Activated T-cell treated with anti-CD3 and anti-CD28 coated beads, Interleukin-2, amount 50 U/mL, for 24 hours (primary cell): Measurements from ENCODE around the gene RAF1.
"Not testable (repeated sequence)": the region's sequence is repeated elsewhere in the genome, so short reads cannot be mapped to it uniquely, and the experiment has no call there.

Source experiments
- DNase-seq: peaks from one replicate; pipeline ENCODE4 v3.0.0-alpha.2; 2020
- H3K27ac Mint-ChIP-seq: 2 replicates; pipeline ENCODE4 v1.8.0; 2020; ENCODE audit warnings: mild to moderate bottlenecking, mixed read lengths
- H3K27me3 Mint-ChIP-seq: 2 replicates; pipeline ENCODE4 v1.8.0; 2020; ENCODE audit warnings: mixed read lengths
- H3K36me3 Mint-ChIP-seq: 2 replicates; pipeline ENCODE4 v1.8.0; 2020; ENCODE audit warnings: low read depth, mixed read lengths
- H3K4me1 Mint-ChIP-seq: 2 replicates; pipeline ENCODE4 v1.8.0; 2020; ENCODE audit warnings: low read depth, mixed read lengths
- H3K4me3 Mint-ChIP-seq: 2 replicates; pipeline ENCODE4 v1.8.0; 2020; ENCODE audit warnings: mild to moderate bottlenecking, moderate library complexity, mixed read lengths
- H3K9me3 Mint-ChIP-seq: 2 replicates; pipeline ENCODE4 v1.8.0; 2020; ENCODE audit warnings: mixed read lengths

Gene RAF1

DNA sequence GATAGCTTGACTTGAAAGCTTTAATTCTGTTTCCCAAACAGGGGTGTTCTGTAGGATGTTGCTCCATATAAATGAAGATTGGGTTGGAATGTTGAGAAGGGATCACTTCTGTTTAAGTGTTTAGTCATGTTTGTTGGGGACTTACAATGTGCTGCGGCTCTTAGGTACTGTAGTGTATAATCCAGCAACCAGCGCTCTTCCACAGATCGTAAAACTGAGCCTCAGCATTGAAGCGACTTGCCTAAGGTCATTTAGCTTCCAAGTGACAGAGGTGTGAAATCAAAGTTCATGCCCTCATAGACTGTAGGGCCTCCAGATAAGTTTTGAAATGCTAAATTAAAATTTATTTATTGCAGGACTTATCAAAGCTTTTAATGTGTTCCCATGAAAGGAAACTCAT, 105.2 kb downstream of the RAF1 start:
- Mint-ChIP-seq H3K27me3 (peaks cover 20% of the 10 kb centered on the region), H3K4me3 (peak overlapping the region; percentile 95), H3K27ac (peak overlapping the region; percentile 95), H3K36me3 (peaks cover 13% of the 10 kb centered on the region), H3K4me1 (peaks cover 70% of the 10 kb centered on the region), H3K9me3 (no peaks in the 10 kb centered on the region)
- DNase-seq = no peak

DNA sequence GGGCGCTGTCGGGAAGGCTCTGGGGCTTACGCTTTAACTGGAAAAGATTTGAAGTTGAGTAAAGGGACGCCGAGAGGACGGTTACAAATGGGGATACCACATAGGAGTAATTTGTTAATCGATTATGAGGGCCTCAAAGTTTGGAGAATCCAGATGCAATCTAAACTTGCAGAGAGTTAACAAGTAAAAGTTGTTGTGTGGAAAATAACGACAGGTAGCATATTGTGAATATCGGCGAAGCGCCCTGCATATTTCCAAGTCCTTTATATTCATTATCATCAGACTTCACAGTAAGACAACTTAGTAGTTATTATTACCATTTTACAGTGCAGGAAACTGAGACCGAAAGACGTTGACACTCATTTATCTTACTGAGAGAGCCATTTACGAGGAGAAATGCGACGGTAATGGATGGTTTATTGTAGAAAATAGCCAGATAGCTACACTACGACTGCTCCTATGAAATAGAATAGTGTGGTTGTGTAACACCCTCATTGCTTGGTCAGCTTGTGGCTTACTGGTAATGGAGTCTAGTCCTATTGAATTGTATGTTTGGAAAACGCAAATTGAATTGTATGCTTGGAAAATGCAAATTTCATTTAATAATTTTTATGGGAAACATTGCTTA, 106.3 kb downstream of the RAF1 start:
- H3K27ac Mint-ChIP-seq = peak overlapping the region; percentile 95

DNA sequence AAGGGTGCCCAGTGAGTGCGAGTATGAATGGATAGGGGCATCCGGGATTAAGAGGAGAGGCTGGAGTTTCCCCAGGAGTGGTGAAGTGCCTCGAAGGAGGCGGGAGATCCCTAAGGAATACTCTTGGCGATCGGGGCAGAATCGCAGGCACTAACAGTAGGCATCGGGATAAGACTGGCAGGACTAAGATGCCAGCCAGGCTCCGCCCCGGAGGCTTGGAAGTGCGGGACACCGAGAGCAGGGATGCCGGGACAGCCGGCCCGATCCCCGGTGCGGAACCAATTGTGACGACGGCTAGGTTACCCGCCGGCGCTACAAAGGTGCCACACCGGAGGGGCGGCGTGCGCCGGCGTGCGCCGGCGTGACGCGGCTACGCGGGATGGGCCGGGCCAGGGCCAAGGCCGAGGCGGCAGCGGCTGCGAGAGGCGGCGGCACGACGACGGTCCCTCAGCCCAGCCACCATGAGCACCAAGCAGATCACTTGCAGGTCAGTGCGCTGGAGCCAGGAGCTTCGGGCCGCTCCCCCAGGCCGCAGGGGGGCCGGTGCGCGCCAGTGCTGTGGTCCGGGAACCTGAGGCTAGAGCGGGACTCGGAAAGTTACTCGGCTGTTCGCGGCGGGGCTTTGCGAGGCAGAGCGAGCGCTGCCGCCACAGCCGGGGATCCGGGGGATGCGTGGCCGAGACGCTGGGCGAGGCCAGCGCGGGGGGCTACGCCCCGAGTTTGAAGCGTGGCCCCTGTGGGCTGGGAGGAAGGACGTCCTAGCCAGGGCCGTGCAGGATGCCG, 107.0 kb downstream of the RAF1 start, which contains the start of gene MKRN2:
TSS of gene MKRN2 (plus strand) at position 398 of the 783 bp plus-strand sequence. CDS start at position 462, 64 bp downstream.
- Mint-ChIP-seq H3K27me3 (peaks cover 29% of the 10 kb centered on the region), H3K27ac (peak within 1 kb of the TSS; percentile 95), H3K4me3 (peak within 1 kb of the TSS; percentile 95), H3K36me3 (peaks cover 9% of the 10 kb centered on the region), H3K9me3 (no peaks in the 10 kb centered on the region), H3K4me1 (peaks cover 60% of the 10 kb centered on the region)
- DNase-seq = peak; percentile 94

More for the DNA sequence above, 106.3 kb downstream of the RAF1 start:
- Mint-ChIP-seq H3K9me3 (no peaks in the 10 kb centered on the region), H3K4me3 (peak overlapping the region; percentile 95), H3K4me1 (peaks cover 67% of the 10 kb centered on the region), H3K27me3 (peaks cover 29% of the 10 kb centered on the region), H3K36me3 (peaks cover 9% of the 10 kb centered on the region)
- no peak for DNase-seq

DNA sequence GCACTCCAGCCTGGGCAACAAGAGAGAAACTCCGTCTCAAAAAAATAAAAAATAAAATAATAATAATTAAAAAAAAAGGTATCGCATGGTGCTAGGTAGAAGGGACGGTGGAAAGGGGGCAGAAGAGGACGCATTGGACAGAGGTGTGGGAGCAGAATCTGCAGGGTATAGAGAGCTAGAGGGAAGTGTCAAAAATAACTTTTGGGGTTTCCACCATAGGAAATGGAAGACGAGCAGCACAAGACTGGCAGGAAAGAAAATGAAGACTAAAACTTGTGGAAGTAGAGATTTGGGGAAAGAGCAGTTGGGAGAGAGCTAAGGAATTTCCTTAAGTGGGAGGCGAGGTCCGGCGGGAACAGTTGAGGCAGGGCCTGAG, 107.6 kb downstream of the RAF1 start:
- H3K9me3 Mint-ChIP-seq = no peaks in the 10 kb centered on the region
- peaks cover 54% of the 10 kb centered on the region for H3K4me1 Mint-ChIP-seq
- H3K27me3 Mint-ChIP-seq = peaks cover 29% of the 10 kb centered on the region
- H3K36me3 Mint-ChIP-seq = peaks cover 9% of the 10 kb centered on the region
- DNase-seq = no peak
- peak overlapping the region; percentile 95 for H3K4me3 Mint-ChIP-seq
- peak overlapping the region; percentile 95 for H3K27ac Mint-ChIP-seq

DNA sequence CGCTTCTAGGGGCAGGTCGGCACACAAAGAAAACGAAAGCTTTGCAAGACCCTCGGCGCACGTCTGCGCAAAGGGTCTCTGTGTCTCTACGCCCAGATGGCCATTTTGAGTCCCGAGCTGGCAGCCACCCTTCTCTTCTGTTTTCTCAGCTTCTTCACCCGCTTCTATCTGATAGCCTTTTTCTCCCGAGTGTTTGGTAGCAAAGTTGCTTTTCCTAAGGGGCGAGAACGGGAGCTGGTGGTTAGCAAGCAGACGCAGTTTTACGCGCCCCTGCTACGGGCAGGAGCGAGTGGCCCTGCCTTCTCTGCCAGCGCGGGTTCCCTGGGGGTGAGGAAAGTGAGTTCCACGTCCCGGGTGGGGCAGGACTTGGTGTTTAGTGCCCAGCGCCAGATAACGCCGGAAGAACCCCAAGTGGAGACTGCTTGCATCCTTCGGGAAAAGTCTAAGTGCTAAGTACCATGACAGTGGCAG, 110.0 kb downstream of the RAF1 start:
- Mint-ChIP-seq H3K36me3 (peaks cover 9% of the 10 kb centered on the region), H3K4me3 (peak overlapping the region; percentile 86), H3K27me3 (peaks cover 36% of the 10 kb centered on the region), H3K9me3 (no peaks in the 10 kb centered on the region), H3K4me1 (peaks cover 30% of the 10 kb centered on the region), H3K27ac (no peak overlapping the region)
- peak; percentile 51 for DNase-seq

DNA sequence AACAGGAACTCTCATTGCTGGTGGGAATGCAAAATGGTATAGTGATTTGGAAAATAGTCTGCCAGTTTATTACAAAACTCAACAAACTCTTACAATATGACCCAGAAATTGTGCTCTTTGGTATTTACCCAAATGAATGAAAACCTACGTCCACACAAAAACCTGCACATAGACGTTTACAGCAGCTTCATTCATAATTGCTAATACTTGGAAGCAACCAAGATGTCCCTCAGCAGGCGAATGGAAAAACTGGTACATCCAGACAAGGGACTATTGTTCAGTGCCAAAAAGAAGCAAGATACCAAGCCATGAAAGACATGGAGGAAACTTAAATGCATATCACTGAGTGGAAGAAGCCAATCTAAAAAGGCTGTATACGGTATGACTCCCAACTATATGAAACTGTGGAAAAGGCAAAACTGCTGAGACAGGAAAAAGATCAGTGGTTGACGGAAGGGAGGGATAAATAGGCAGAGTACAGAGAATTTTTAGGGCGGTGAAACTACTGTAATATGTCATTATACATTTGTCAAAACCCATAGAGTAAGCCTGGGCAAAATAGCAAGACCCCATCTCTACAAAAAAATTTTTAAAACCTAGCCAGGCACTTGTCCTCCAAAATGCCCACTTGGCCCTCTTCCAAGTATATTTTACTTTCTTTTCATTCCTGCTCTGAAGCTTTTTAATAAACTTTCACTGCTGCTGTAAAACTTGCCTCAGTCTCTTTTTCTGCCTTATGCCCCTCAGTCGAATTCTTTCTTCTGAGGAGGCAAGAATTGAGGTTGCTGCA, 113.8 kb downstream of the RAF1 start:
- Mint-ChIP-seq H3K4me3 (no peak overlapping the region), H3K4me1 (peaks cover 8% of the 10 kb centered on the region), H3K27ac (no peak overlapping the region)

DNA sequence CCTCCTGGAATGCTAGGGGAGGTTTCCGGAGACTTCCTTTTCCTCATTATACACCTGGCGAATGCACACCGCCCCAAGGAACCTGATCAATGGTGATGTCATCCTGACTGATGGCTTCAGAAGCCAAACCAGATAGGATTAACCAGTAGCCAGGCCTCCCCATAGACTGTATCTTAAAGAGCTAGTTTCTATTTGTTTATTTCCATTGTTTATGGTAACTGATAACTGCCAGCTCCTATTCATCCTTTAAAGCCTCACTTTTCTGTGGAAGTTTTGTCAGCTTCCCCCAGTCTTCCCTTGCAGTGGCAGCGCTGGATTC, 118.5 kb downstream of the RAF1 start, which contains the start of gene MKRN2OS:
TSS of gene MKRN2OS (minus strand) at position 27 of the 319 bp plus-strand sequence. CDS start 35 bp downstream, outside the sequence.
- no peak within 1 kb of the TSS for H3K4me3 Mint-ChIP-seq
- H3K4me1 Mint-ChIP-seq = peaks cover 2% of the 10 kb centered on the region
- H3K27ac Mint-ChIP-seq = no peak within 1 kb of the TSS
- no peaks in the 10 kb centered on the region for H3K9me3 Mint-ChIP-seq
- H3K27me3 Mint-ChIP-seq = peaks cover 2% of the 10 kb centered on the region
- H3K36me3 Mint-ChIP-seq = peaks cover 19% of the 10 kb centered on the region
- no peak for DNase-seq

More for the DNA sequence above, 113.8 kb downstream of the RAF1 start:
- H3K9me3 Mint-ChIP-seq = no peaks in the 10 kb centered on the region
- no peak for DNase-seq
- no peaks in the 10 kb centered on the region for H3K36me3 Mint-ChIP-seq
- H3K27me3 Mint-ChIP-seq = peaks cover 28% of the 10 kb centered on the region

DNA sequence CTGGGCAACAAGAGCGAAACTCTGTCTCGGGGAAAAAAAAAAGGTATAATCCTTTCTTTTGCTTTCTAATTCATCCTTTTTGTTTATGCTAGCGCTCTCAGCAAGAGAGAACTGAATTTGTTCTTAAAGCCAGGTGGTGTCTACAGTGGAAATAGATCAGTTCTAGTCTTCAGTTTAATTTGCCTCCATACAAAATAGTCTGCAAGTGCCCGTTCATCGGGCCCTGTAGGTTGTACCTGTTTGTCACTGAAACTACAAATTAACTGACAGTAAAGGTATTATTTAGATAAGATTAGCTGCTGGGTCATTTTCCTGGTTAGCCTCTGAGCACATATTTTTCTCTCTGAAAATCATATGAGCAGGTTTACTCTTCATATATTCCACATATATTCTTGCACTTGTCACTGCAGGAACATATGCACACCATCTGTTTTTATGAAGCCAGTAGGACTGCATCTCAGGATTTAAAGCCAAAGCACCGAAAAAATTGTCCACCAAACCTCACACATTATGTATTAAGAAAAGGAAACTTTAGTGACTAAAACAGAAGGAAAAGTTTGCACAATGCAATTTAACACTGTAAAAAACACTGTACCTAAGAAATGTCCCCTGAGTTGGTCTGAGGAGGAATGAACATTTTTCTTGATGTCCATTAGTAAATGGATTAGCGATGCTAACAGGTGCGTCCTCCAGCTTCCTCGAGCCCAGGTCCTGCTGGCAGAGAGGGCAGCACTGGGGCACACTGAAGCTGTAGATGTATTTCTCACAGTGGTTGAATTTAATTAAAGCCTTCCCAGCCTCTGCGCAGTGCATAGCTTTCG, 119.1 kb downstream of the RAF1 start:
- Mint-ChIP-seq H3K27ac (no peak overlapping the region), H3K36me3 (peaks cover 23% of the 10 kb centered on the region), H3K4me3 (no peak overlapping the region), H3K27me3 (no peaks in the 10 kb centered on the region), H3K4me1 (peaks cover 2% of the 10 kb centered on the region), H3K9me3 (no peaks in the 10 kb centered on the region)
- DNase-seq = no peak

DNA sequence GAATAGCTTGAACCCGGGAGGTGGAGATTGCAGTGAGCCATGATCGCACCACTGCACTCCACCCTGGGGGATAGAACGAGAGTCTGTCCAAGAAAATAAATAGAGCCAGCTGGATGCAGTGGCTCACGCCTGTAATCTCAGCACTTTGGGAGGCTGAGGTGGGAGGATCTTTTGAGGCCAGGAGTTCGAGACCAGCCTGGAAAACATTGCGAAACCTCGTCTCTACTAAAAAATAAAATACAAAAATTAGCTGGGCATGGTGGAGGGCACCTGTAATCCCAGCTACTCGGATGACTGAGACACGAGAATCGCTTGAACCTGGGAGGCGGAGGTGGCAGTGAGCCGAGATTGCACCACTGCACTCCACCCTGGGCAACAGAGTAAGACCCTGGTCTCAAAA, 120.4 kb downstream of the RAF1 start:
- not testable (repeated sequence) for H3K4me1 Mint-ChIP-seq, H3K9me3 Mint-ChIP-seq, H3K27me3 Mint-ChIP-seq, DNase-seq, H3K4me3 Mint-ChIP-seq, H3K27ac Mint-ChIP-seq
- peaks cover 33% of the 10 kb centered on the region for H3K36me3 Mint-ChIP-seq

DNA sequence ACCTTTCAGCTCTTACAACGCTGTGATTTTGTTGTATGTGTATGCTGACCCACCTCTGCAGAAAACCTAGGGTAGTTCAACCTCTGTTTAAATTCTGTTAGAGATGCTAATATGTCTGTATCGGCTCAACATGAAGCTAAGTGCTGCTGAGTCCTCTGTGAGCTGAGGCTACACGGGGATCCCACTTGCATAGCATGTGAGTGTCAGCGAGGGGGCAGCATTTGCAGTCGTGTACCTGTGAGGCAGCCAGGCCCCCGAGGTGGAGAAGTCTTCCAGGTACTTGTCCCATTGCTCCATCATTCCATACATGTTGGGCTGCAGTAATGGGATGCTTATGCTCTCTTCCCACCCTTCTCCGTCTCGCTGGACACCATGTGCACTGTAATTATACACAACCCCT, 122.3 kb downstream of the RAF1 start:
- H3K27ac Mint-ChIP-seq = peak overlapping the region; percentile 27
- no peak overlapping the region for H3K4me3 Mint-ChIP-seq
- no peak for DNase-seq
- peaks cover 41% of the 10 kb centered on the region for H3K36me3 Mint-ChIP-seq
- H3K9me3 Mint-ChIP-seq = no peaks in the 10 kb centered on the region
- H3K4me1 Mint-ChIP-seq = peaks cover 2% of the 10 kb centered on the region
- H3K27me3 Mint-ChIP-seq = no peaks in the 10 kb centered on the region

DNA sequence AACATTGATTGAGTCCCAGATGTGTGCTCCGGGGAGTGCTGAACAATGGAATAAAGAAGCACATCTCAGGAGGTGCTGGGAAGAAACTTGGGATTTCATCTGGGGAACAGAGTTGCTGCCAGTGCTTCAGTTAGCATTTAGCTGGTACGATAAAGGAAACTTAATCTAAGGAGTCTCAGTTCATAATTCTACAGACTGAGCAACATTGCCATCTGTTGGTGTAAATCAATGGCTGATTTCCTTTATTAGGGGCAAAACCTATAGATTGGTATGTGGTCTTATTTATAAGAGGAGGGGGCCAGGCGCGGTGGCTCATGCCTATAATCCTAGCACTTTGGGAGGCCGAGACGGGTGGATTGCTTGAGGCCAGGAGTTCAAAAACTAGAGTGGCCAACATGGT, 127.5 kb downstream of the RAF1 start:
- H3K9me3 Mint-ChIP-seq = no peaks in the 10 kb centered on the region
- H3K4me3 Mint-ChIP-seq = no peak overlapping the region
- no peak overlapping the region for H3K27ac Mint-ChIP-seq
- DNase-seq = no peak
- H3K36me3 Mint-ChIP-seq = peaks cover 69% of the 10 kb centered on the region
- peaks cover 8% of the 10 kb centered on the region for H3K4me1 Mint-ChIP-seq
- H3K27me3 Mint-ChIP-seq = no peaks in the 10 kb centered on the region
